HL-60 (cell line): Measurements from ENCODE around the gene APOBEC3B.

ENCODE experiments used
- CTCF ChIP-seq: IDR thresholded peaks from one replicate; pipeline ENCODE4 v1.5.1; 2011; ENCODE audit warnings: low read length, control low read depth, inconsistent platforms; ENCODE audit not compliant: insufficient read depth
- POLR2AphosphoS5 ChIP-seq: IDR thresholded peaks from 2 replicates; pipeline ENCODE4 v1.6.1; 2012; ENCODE audit warnings: low read depth

- TF ChIP-seq CTCF (no peak), POLR2AphosphoS5 (no peak)
Measured at GRCh38 chr22:39039306-39040126, 57.4 kb downstream of the APOBEC3B start.
